Natural killer cell (primary cell): Measurements from ENCODE around the gene HMGA1. TPM values are rescaled to one million over a fixed set of nuclear protein-coding genes. Genes with fewer than 3 reads are reported as not detected.

ENCODE experiments used
- ATAC-seq, 3 donors: fragments of 150-1000 bp in 2 of 3; fragments of 200-7000 bp in 1 of 3; cut with Tn5 transposase; 1 replicate in 1 of 3; 2 replicates in 2 of 3; pipeline ENCODE4 v1.10.0; 2021; ENCODE audit warnings: mild to moderate bottlenecking in 2 of 3, moderate library complexity in 2 of 3
- DNase-seq, 2 donors: peaks; one replicate each; pipeline versions ENCODE4 v3.0.0 to v3.0.0-alpha.2; 2013 to 2021; ENCODE audit warnings: mixed read lengths in 1 of 2
- H3K27ac ChIP-seq: one replicate; pipeline ENCODE4 v1.5.1; 2013; ENCODE audit warnings: mild to moderate bottlenecking, low read length
- H3K27me3 ChIP-seq: one replicate; pipeline ENCODE4 v1.6.1; 2013; ENCODE audit warnings: low read length; ENCODE audit not compliant: control insufficient read depth, insufficient read depth
- H3K36me3 ChIP-seq: one replicate; pipeline ENCODE4 v1.6.1; 2013; ENCODE audit warnings: low read length; ENCODE audit not compliant: control insufficient read depth, insufficient read depth
- H3K4me1 ChIP-seq: one replicate; pipeline ENCODE4 v1.6.1; 2013; ENCODE audit warnings: low read length; ENCODE audit not compliant: control insufficient read depth, insufficient read depth
- H3K4me3 ChIP-seq: one replicate; pipeline ENCODE4 v1.5.1; 2013; ENCODE audit warnings: low read length
- H3K9me3 ChIP-seq: one replicate; pipeline ENCODE4 v1.6.1; 2013; ENCODE audit warnings: low read length; ENCODE audit not compliant: control insufficient read depth, insufficient read depth
- H3K27ac Mint-ChIP-seq, 2 donors: one replicate each; pipeline ENCODE4 v1.8.0; 2022; ENCODE audit warnings: mild to moderate bottlenecking in 2 of 2, mixed read lengths in 2 of 2, moderate library complexity in 1 of 2
- H3K27me3 Mint-ChIP-seq, 2 donors: one replicate each; pipeline ENCODE4 v1.8.0; 2022; ENCODE audit warnings: low read depth in 2 of 2, mixed read lengths in 2 of 2
- H3K36me3 Mint-ChIP-seq: one replicate; pipeline ENCODE4 v1.8.0; 2022; ENCODE audit warnings: mixed read lengths
- H3K4me1 Mint-ChIP-seq, 2 donors: one replicate each; pipeline ENCODE4 v1.8.0; 2022; ENCODE audit warnings: mixed read lengths in 2 of 2
- H3K4me3 Mint-ChIP-seq: one replicate; pipeline ENCODE4 v1.8.0; 2022; ENCODE audit warnings: mild to moderate bottlenecking, moderate library complexity, mixed read lengths
- H3K9me3 Mint-ChIP-seq, 2 donors: one replicate each; pipeline ENCODE4 v1.8.0; 2022; ENCODE audit warnings: mixed read lengths in 2 of 2
- CTCF ChIP-seq: fragments of 200-600 bp; IDR thresholded peaks from one replicate; pipeline ENCODE4 v1.8.0; 2022; ENCODE audit warnings: antibody characterized with exemption
- WGBS: methylation state at CpG from one replicate; pipeline ENCODE4 v1.1.7; 2013; ENCODE audit warnings: missing lambda C conversion rate; ENCODE audit not compliant: insufficient coverage; 5-methylcytosine and 5-hydroxymethylcytosine counted together
- intact Hi-C: fragments of 100-400 bp; cut with micrococcal nuclease; formaldehyde crosslinking; loops from one replicate; pipeline ENCODE4 v1.14.2; 2022
- total RNA-seq, 4 donors: library from RNA; stranded (reverse); fragments of 120-200 nt in 1 of 4; gene quantifications; one replicate each; pipeline versions ENCODE4 v1.2.3 to v1.2.4, GENCODE V29; 2013 to 2022

Gene HMGA1
- total RNA-seq, 3 donors from 2014 or later (not counting 1 experiment from before 2014, with no cell fraction given) = 63.1 to 84.2 (median 77.3) TPM

- H3K27me3 ChIP-seq = no peaks in the 10 kb centered on the region
- Mint-ChIP-seq H3K4me3 (no peak overlapping the region), H3K9me3 (no peaks in the 10 kb centered on the region), H3K36me3 (no peaks in the 10 kb centered on the region), H3K4me1 (peaks cover 5 to 7% of the 10 kb centered on the region in 2 donors), H3K27me3 (peaks cover 0 to 8% of the 10 kb centered on the region in 2 donors), H3K27ac (no peak overlapping the region)
- H3K27ac ChIP-seq = no peak overlapping the region
- H3K4me1 ChIP-seq = peaks cover 18% of the 10 kb centered on the region
- ATAC-seq (no peak), DNase-seq (no peak)
- no peaks in the 10 kb centered on the region for H3K9me3 ChIP-seq
- no peak overlapping the region for H3K4me3 ChIP-seq
- 96% methylated on average over 3 of the region's 3 CpGs for WGBS
- intact Hi-C loops = no loop called here
- TF ChIP-seq CTCF = no peak
- H3K36me3 ChIP-seq = no peaks in the 10 kb centered on the region
Measured at GRCh38 chr6:34194772-34195171, 41.9 kb upstream of the HMGA1 start.

- intact Hi-C loops = loop anchor here (1.0 kb wide), 3 partner anchors 197 to 414 kb away; partner anchors contain the start of gene NUDT3
- Histone ChIP-seq H3K27ac (no peak overlapping the region), H3K27me3 (no peaks in the 10 kb centered on the region), H3K4me1 (peaks cover 12% of the 10 kb centered on the region), H3K36me3 (no peaks in the 10 kb centered on the region), H3K4me3 (no peak overlapping the region), H3K9me3 (no peaks in the 10 kb centered on the region)
- no peak overlapping the region for H3K4me3 Mint-ChIP-seq
- H3K27ac Mint-ChIP-seq = no peak overlapping the region
- H3K36me3 Mint-ChIP-seq = no peaks in the 10 kb centered on the region
- DNase-seq = no peak
- peaks cover 0 to 8% of the 10 kb centered on the region in 2 donors for H3K27me3 Mint-ChIP-seq
- no peak for ATAC-seq
- peaks cover 5 to 7% of the 10 kb centered on the region in 2 donors for H3K4me1 Mint-ChIP-seq
- no peaks in the 10 kb centered on the region for H3K9me3 Mint-ChIP-seq
- no peak for TF ChIP-seq CTCF
- 63% methylated on average over 7 of the region's 7 CpGs for WGBS
Measured at GRCh38 chr6:34195726-34196115, 41.0 kb upstream of the HMGA1 start.

DNA sequence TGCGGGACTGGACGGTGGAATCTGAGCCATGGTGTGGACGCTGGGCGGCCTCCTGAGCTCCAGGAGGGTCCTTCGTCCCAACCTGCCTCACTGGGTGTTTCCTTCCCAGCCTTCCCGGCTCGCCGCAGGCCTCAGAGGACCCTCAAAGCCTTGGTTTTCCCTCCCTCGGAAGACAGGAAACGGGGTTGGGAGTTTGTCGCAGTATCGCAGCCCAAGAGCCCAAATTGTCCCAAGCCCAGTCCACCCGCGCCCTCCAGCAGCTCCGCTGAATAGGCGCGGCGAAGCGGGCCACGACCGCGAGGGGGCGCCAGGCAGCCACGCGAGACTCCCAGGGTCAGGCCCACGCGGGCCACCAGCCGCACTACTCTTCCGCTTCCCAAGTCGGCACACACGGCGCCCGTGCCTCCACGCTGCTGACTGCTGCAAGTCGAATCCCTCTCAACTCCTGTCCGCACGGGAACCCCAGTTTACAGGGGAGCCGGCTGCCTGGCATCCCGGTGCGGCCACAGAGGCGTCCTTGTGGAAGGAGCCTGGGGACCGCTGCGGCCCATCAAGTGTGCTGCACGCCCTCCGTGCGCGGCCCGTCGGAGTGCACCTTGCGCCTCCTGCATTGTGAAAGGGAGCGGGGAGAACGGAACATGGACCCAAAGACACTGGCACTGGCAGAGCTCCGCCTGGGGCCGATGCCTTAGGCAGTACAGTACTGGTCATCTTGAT, 40.4 kb upstream of the HMGA1 start:
- peak; percentile 92 to 93 for DNase-seq
- H3K36me3 ChIP-seq = no peaks in the 10 kb centered on the region
- Mint-ChIP-seq H3K27ac (peak overlapping the region in 1 of 2 donors; percentile 85), H3K9me3 (no peaks in the 10 kb centered on the region), H3K4me3 (peak overlapping the region; percentile 87), H3K27me3 (peaks cover 0 to 8% of the 10 kb centered on the region in 2 donors), H3K36me3 (no peaks in the 10 kb centered on the region), H3K4me1 (peaks cover 5 to 7% of the 10 kb centered on the region in 2 donors)
- 7% methylated on average over 54 of the region's 54 CpGs for WGBS
- no peaks in the 10 kb centered on the region for H3K27me3 ChIP-seq
- no peak overlapping the region for H3K27ac ChIP-seq
- peak; percentile 96 to 99 (median 99) for ATAC-seq
- H3K4me3 ChIP-seq = peak overlapping the region; percentile 55
- H3K9me3 ChIP-seq = no peaks in the 10 kb centered on the region
- H3K4me1 ChIP-seq = peaks cover 12% of the 10 kb centered on the region
- intact Hi-C loops = loop anchor here (1.0 kb wide), 3 partner anchors 196 to 413 kb away; partner anchors contain the start of gene NUDT3
- peak; percentile 99 for TF ChIP-seq CTCF
